ENCODE results near the gene RTP3.

DNA sequence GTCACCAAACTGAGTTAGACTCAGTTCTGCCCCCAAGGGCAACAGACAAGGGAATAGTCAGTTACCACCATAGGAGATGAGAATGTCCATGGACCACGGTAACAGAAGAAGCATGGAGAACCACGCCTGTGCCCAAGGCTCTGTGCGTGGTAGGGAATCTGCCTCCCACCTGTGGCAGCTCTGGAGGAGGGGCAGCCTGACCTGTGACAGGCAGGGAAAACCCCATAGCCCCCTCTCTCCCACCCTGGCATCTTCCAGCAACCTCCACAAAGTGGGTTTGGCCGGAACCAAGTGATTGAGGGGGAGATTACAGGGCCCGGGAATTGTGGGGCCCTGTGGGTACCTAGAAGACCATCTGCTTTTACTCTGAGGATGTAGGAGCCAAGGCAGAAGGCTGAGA lies 18.8 kb upstream of the RTP3 start:
- TF ChIP-seq, protein P1, sequence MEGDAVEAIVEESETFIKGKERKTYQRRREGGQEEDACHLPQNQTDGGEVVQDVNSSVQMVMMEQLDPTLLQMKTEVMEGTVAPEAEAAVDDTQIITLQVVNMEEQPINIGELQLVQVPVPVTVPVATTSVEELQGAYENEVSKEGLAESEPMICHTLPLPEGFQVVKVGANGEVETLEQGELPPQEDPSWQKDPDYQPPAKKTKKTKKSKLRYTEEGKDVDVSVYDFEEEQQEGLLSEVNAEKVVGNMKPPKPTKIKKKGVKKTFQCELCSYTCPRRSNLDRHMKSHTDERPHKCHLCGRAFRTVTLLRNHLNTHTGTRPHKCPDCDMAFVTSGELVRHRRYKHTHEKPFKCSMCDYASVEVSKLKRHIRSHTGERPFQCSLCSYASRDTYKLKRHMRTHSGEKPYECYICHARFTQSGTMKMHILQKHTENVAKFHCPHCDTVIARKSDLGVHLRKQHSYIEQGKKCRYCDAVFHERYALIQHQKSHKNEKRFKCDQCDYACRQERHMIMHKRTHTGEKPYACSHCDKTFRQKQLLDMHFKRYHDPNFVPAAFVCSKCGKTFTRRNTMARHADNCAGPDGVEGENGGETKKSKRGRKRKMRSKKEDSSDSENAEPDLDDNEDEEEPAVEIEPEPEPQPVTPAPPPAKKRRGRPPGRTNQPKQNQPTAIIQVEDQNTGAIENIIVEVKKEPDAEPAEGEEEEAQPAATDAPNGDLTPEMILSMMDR (conservative IDR thresholded peaks at IDR 0.05; ENCODE audit: low read depth in 2 of 2) = no peak
- TF ChIP-seq EZH2phosphoT487 (IDR thresholded peaks at IDR 0.05; ENCODE audit: unreplicated experiment) (no peak), EZH2 (IDR thresholded peaks at IDR 0.05; ENCODE audit: low read depth, unreplicated experiment) (no peak), REST (IDR thresholded peaks at IDR 0.05; ENCODE audit: unreplicated experiment) (no peak), CREB1 (CRISPR knock-in tag; IDR thresholded peaks at IDR 0.05; ENCODE audit: low read depth) (no peak), POLR2AphosphoS5 (IDR thresholded peaks at IDR 0.05; ENCODE audit: low read depth) (no peak), JUNB (IDR thresholded peaks at IDR 0.05; ENCODE audit: unreplicated experiment) (no peak)

All from GM23338 (cell line).